H1 (cell line): ENCODE data around the gene TSPAN5. TPM values are rescaled to one million over a fixed set of nuclear protein-coding genes. Genes with fewer than 3 reads are reported as not detected.

ENCODE experiments used
- CTCF ChIA-PET: fragments of 300-600 bp; sonication (Branson Sonifier 250); formaldehyde crosslinking; loops from one replicate; lab custom pipeline; 2021; ENCODE audit not compliant: partially characterized antibody; lab: Charles Lee
- POLR2A ChIA-PET: fragments of 300-600 bp; sonication (Branson Sonifier 250); formaldehyde crosslinking; loops from one replicate; lab custom pipeline; 2021; ENCODE audit warnings: inconsistent platforms; ENCODE audit not compliant: partially characterized antibody; lab: Charles Lee
- DNase-seq, 2 experiments: peaks; one replicate each; pipeline versions ENCODE4 v3.0.0 to v3.0.0-alpha.2; 2010 to 2022; ENCODE audit warnings: low spot score in 2 of 2, low read depth in 1 of 2, mixed read lengths in 1 of 2
- FAIRE-seq: peaks from 2 replicates; lab custom pipeline; 2011; peaks lifted over from hg19 to GRCh38; lab: Jason Lieb, UNC
- H2AFZ ChIP-seq: 2 replicates; pipeline ENCODE4 v1.8.1; 2012; ENCODE audit warnings: low read length, inconsistent platforms
- H2AK5ac ChIP-seq: 2 replicates; pipeline ENCODE4 v1.6.1; 2013; ENCODE audit warnings: low read depth, low read length
- H2BK120ac ChIP-seq: replicated peaks from 2 replicates; pipeline ENCODE3; 2013; ENCODE audit warnings: low read depth, low read length, inconsistent platforms
- H2BK12ac ChIP-seq: 2 replicates; pipeline ENCODE4 v1.6.1; 2013; ENCODE audit warnings: low read depth, low read length
- H2BK15ac ChIP-seq: 2 replicates; pipeline ENCODE4 v1.6.1; 2013; ENCODE audit warnings: low read length
- H2BK20ac ChIP-seq: 2 replicates; pipeline ENCODE4 v1.6.1; 2013; ENCODE audit warnings: low read length
- H2BK5ac ChIP-seq: 2 replicates; pipeline ENCODE4 v1.6.1; 2013; ENCODE audit warnings: low read depth, low read length
- H3K14ac ChIP-seq: 2 replicates; pipeline ENCODE4 v1.6.1; 2013; ENCODE audit warnings: inconsistent platforms; ENCODE audit not compliant: insufficient read length
- H3K18ac ChIP-seq: 2 replicates; pipeline ENCODE4 v1.6.1; 2013; ENCODE audit warnings: low read length; ENCODE audit errors: extremely low read depth
- H3K23ac ChIP-seq: 2 replicates; pipeline ENCODE4 v1.6.1; 2013; ENCODE audit warnings: inconsistent platforms; ENCODE audit not compliant: insufficient read length
- H3K23me2 ChIP-seq: 2 replicates; pipeline ENCODE4 v1.6.1; 2013; ENCODE audit warnings: low read depth, low read length
- H3K27ac ChIP-seq: 2 replicates; pipeline ENCODE4 v1.6.1; 2011; ENCODE audit warnings: low read depth, low read length, inconsistent platforms
- H3K27me3 ChIP-seq, 4 experiments: replicated peaks in 1 of 4; 1 replicate in 1 of 4; 2 replicates in 3 of 4; pipeline versions ENCODE4 v1.6.1 to v1.8.1; 2011 to 2013; ENCODE audit warnings: low read length in 3 of 4, mild to moderate bottlenecking in 3 of 4, inconsistent platforms in 2 of 4, mixed read lengths in 2 of 4, moderate library complexity in 1 of 4; ENCODE audit not compliant: control insufficient read depth in 3 of 4, insufficient read depth in 3 of 4; ENCODE audit errors: extremely low read depth in 1 of 4
- H3K36me3 ChIP-seq, 4 experiments: 2 replicates each; pipeline versions ENCODE4 v1.6.1 to v1.8.1; 2011 to 2013; ENCODE audit warnings: mild to moderate bottlenecking in 4 of 4, low read length in 3 of 4, moderate library complexity in 2 of 4, control low read depth in 1 of 4, inconsistent platforms in 1 of 4; ENCODE audit not compliant: insufficient read depth in 4 of 4, control insufficient read depth in 2 of 4
- H3K4ac ChIP-seq: replicated peaks from 2 replicates; pipeline ENCODE3; 2013; ENCODE audit warnings: low read length, low read depth, mixed read lengths, inconsistent platforms; ENCODE audit not compliant: insufficient read length
- H3K4me1 ChIP-seq, 4 experiments: replicated peaks in 1 of 4; 1 replicate in 1 of 4; 2 replicates in 3 of 4; pipeline versions ENCODE4 v1.6.1 to v1.8.1; 2011 to 2013; ENCODE audit warnings: low read length in 3 of 4, inconsistent platforms in 2 of 4, mixed read lengths in 1 of 4; ENCODE audit not compliant: insufficient read depth in 4 of 4, control insufficient read depth in 3 of 4
- H3K4me2 ChIP-seq, 2 experiments: 2 replicates each; pipeline versions ENCODE4 v1.6.1 to v1.8.1; 2011 to 2013; ENCODE audit warnings: low read depth in 2 of 2, low read length in 2 of 2, control low read depth in 1 of 2, inconsistent platforms in 1 of 2, mild to moderate bottlenecking in 1 of 2; ENCODE audit not compliant: insufficient read depth in 1 of 2
- H3K4me3 ChIP-seq, 4 experiments: fragments of 200-600, 300-600 bp in 1 of 4; sonication (generic), shearing (Covaris generic), sonication (Bioruptor Twin) in 1 of 4; 2 replicates each; pipeline versions ENCODE4 v1.5.1 to v1.8.1; 2011 to 2016; ENCODE audit warnings: low read length in 4 of 4, low read depth in 3 of 4, control low read depth in 2 of 4, inconsistent platforms in 2 of 4, mild to moderate bottlenecking in 2 of 4, mixed read lengths in 1 of 4, moderate library complexity in 1 of 4; ENCODE audit not compliant: insufficient read depth in 2 of 4; ENCODE audit errors: extremely low read depth in 1 of 4
- H3K56ac ChIP-seq: replicated peaks from 2 replicates; pipeline ENCODE3; 2013; ENCODE audit warnings: low read depth, mild to moderate bottlenecking, mixed read lengths, low read length, inconsistent platforms; ENCODE audit not compliant: insufficient read length
- H3K79me1 ChIP-seq: 2 replicates; pipeline ENCODE4 v1.6.1; 2013; ENCODE audit warnings: low read depth, low read length, control low read depth
- H3K79me2 ChIP-seq, 2 experiments: 2 replicates each; pipeline versions ENCODE4 v1.6.1 to v1.8.1; 2012 to 2013; ENCODE audit warnings: low read length in 2 of 2, mild to moderate bottlenecking in 2 of 2, inconsistent platforms in 1 of 2; ENCODE audit not compliant: insufficient read depth in 2 of 2, control insufficient read depth in 1 of 2
- H3K9ac ChIP-seq, 4 experiments: replicated peaks in 1 of 4; 1 replicate in 1 of 4; 2 replicates in 3 of 4; pipeline versions ENCODE4 v1.6.1 to v1.8.1; 2011 to 2013; ENCODE audit warnings: low read depth in 3 of 4, low read length in 3 of 4, control low read depth in 2 of 4, mild to moderate bottlenecking in 2 of 4, moderate library complexity in 2 of 4, inconsistent platforms in 1 of 4; ENCODE audit errors: extremely low read depth in 1 of 4
- H3K9me3 ChIP-seq, 2 experiments: 2 replicates each; pipeline versions ENCODE4 v1.6.1 to v1.8.1; 2012 to 2013; ENCODE audit warnings: mild to moderate bottlenecking in 2 of 2, moderate library complexity in 2 of 2, control low read depth in 1 of 2, inconsistent platforms in 1 of 2, low read depth in 1 of 2, low read length in 1 of 2, mixed read lengths in 1 of 2; ENCODE audit not compliant: insufficient read depth in 2 of 2
- H4K20me1 ChIP-seq, 2 experiments: replicated peaks in 1 of 2; 2 replicates each; pipeline versions ENCODE3 to v1.8.1; 2011 to 2013; ENCODE audit warnings: inconsistent platforms in 2 of 2, low read length in 2 of 2, mild to moderate bottlenecking in 1 of 2; ENCODE audit not compliant: insufficient read depth in 2 of 2, control insufficient read depth in 1 of 2
- H4K5ac ChIP-seq: 2 replicates; pipeline ENCODE4 v1.6.1; 2013; ENCODE audit warnings: low read length, low read depth, mixed read lengths, inconsistent platforms; ENCODE audit not compliant: insufficient read length
- H4K8ac ChIP-seq: 2 replicates; pipeline ENCODE4 v1.8.0; 2013; ENCODE audit warnings: mild to moderate bottlenecking, moderate library complexity, low read length, inconsistent platforms; ENCODE audit not compliant: insufficient read depth; ENCODE audit errors: extremely low read depth
- H4K91ac ChIP-seq: replicated peaks from 2 replicates; pipeline ENCODE3; 2013; ENCODE audit warnings: low read length, mixed read lengths, inconsistent platforms; ENCODE audit not compliant: insufficient read length
- CBX5 ChIP-seq: fragments of 300-800, 300-1000 bp; sonication (generic); IDR thresholded peaks from 2 replicates; pipeline ENCODE4 v1.7.1; 2016; ENCODE audit warnings: antibody characterized with exemption, low read length, low read depth
- POLR2A ChIP-seq, 2 experiments: IDR thresholded peaks; 1 replicate in 1 of 2; 2 replicates in 1 of 2; pipeline ENCODE4 v1.6.1; 2011; ENCODE audit warnings: low read depth in 2 of 2, low read length in 2 of 2, mild to moderate bottlenecking in 2 of 2; ENCODE audit errors: control extremely low read depth in 1 of 2
- RAD21 ChIP-seq, 2 experiments: IDR thresholded peaks in 1 of 2; conservative IDR thresholded peaks in 1 of 2; 2 replicates each; pipeline ENCODE4 v1.6.1; 2011; ENCODE audit warnings: low read depth in 2 of 2, low read length in 2 of 2, improper control_type of control experiment in 1 of 2, inconsistent platforms in 1 of 2, mild to moderate bottlenecking in 1 of 2, moderate library complexity in 1 of 2
- WGBS, 2 experiments: shearing (Covaris generic) in 1 of 2; methylation state at CpG; one replicate each; pipeline versions ENCODE4 v1.1.6 to v1.1.7; 2013 to 2015; ENCODE audit warnings: low lambda C conversion rate in 2 of 2, mixed read lengths in 2 of 2, inconsistent platforms in 1 of 2, low coverage in 1 of 2, missing lambda C conversion rate in 1 of 2; ENCODE audit not compliant: insufficient replicate concordance in 2 of 2, insufficient coverage in 1 of 2, insufficient read length in 1 of 2; ENCODE audit errors: extremely low coverage in 1 of 2, missing lambda C conversion rate in 1 of 2; 5-methylcytosine and 5-hydroxymethylcytosine counted together
- polyA plus RNA-seq, 7 experiments: library from polyadenylated mRNA; depleted of rRNA in 3 of 7; stranded (reverse) in 5 of 7; unstranded in 2 of 7; fragments of >200 nt in 5 of 7; fragments of 200-250 nt in 2 of 7; gene quantifications; 1 replicate in 5 of 7; 2 replicates in 1 of 7; 4 replicates in 1 of 7; pipeline versions ENCODE4 v1.2.1 to v1.2.3, GENCODE V29; 2011 to 2013; ENCODE audit warnings: missing spikeins in 2 of 7, mixed read lengths in 2 of 7
- total RNA-seq: library from RNA; stranded (reverse); fragmentation: NEBNext Ultra II Directional; extraction: Animal tissue kit (Norgen Biotek cat#: 25700); gene quantifications from 2 replicates; pipeline ENCODE4 v1.2.1, GENCODE V29; 2021

TSPAN5 gene
- total and polyA plus RNA-seq, 2 of the 8 experiments (the other 6 are each of a cell fraction or from before 2014, with no cell fraction given), result 17.6 to 21.2 TPM

- TF ChIP-seq RAD21 (IDR thresholded peaks at IDR 0.05 in 1 of 2, conservative IDR thresholded peaks at IDR 0.05 in 1 of 2; ENCODE audit: low read depth in 2 of 2, low read length in 2 of 2) (no peak), CBX5 (no peak), POLR2A (IDR thresholded peaks at IDR 0.05; ENCODE audit: control extremely low read depth in 1 of 2, low read depth in 2 of 2, low read length in 2 of 2) (no peak)
- Histone ChIP-seq H2AK5ac (no peak overlapping the region), H3K14ac (no peak overlapping the region), H2BK20ac (no peak overlapping the region), H2BK120ac (no peak overlapping the region), H3K36me3 (no peaks in the 10 kb centered on the region), H4K5ac (no peak overlapping the region), H3K4me3 (no peak overlapping the region), H3K23me2 (no peaks in the 10 kb centered on the region), H3K4me2 (no peak overlapping the region), H3K18ac (no peak overlapping the region), H3K27me3 (no peaks in the 10 kb centered on the region), H3K9me3 (no peaks in the 10 kb centered on the region), H3K9ac (no peak overlapping the region), H2BK5ac (no peak overlapping the region), H3K4ac (no peak overlapping the region), H2BK15ac (no peak overlapping the region), H2BK12ac (no peak overlapping the region), H2AFZ (no peak overlapping the region), H4K8ac (no peak overlapping the region), H3K79me2 (no peaks in the 10 kb centered on the region; a peak in 1 of 4 replicates), H3K23ac (no peak overlapping the region), H3K27ac (no peak overlapping the region), H3K56ac (no peak overlapping the region), H3K79me1 (no peaks in the 10 kb centered on the region; the same call in 1 of the 2 replicates), H4K20me1 (no peaks in the 10 kb centered on the region), H4K91ac (no peak overlapping the region), H3K4me1 (peaks cover 0 to 3% (median 2%) of the 10 kb centered on the region in 4 experiments; a peak in 2 of 7 replicates)
- POLR2A ChIA-PET, result no interaction called here
- DNase-seq, result no peak
- 94% methylated on average over 4 of the region's 4 CpGs; no CpG with 5 or more reads in 1 of the 2 experiments for WGBS, 2 experiments
- no peak for FAIRE-seq
- CTCF ChIA-PET, result interaction anchor here (0.6 to 2.2 kb wide), 6 partner anchors 20 to 117 kb away, joined by 3 to 5 read pairs (median 4); no protein-coding TSS in a partner anchor
These were observed 148.7 kb downstream of the TSPAN5 start for GRCh38 chr4:98509721-98510120.
